Neural progenitor cell (in vitro differentiated cells): ENCODE data around the gene FAM43A. TPM values are rescaled to one million over a fixed set of nuclear protein-coding genes. Genes with fewer than 3 reads are reported as not detected.

Experiments used
- DNase-seq: peaks from one replicate; pipeline ENCODE4 v3.0.0-alpha.2; 2016; ENCODE audit warnings: low spot score
- H2AFZ ChIP-seq: fragments of 200-600 bp; sonication (generic); replicated peaks from 2 replicates; pipeline ENCODE4 v1.6.1; 2016; ENCODE audit warnings: antibody characterized with exemption
- H3F3A ChIP-seq: fragments of 200-600 bp; sonication (generic); 2 replicates; pipeline ENCODE4 v1.6.1; 2016; ENCODE audit warnings: antibody characterized with exemption, low read depth
- H3K27ac ChIP-seq: fragments of 200-600 bp; sonication (generic); 2 replicates; pipeline ENCODE4 v1.5.1; 2016; ENCODE audit warnings: mild to moderate bottlenecking
- H3K27me3 ChIP-seq: fragments of 200-600 bp; sonication (generic); 2 replicates; pipeline ENCODE4 v1.6.1; 2016; ENCODE audit warnings: mild to moderate bottlenecking, moderate library complexity
- H3K36me3 ChIP-seq: fragments of 200-600 bp; sonication (generic); 2 replicates; pipeline ENCODE4 v1.5.1; 2016
- H3K4me1 ChIP-seq: fragments of 200-600 bp; sonication (generic); 2 replicates; pipeline ENCODE4 v1.6.1; 2016; ENCODE audit warnings: mixed run types
- H3K4me2 ChIP-seq: fragments of 200-600 bp; sonication (generic); 2 replicates; pipeline ENCODE4 v1.6.1; 2016
- H3K4me3 ChIP-seq: fragments of 200-600 bp; sonication (generic); 2 replicates; pipeline ENCODE4 v1.5.1; 2016
- H3K79me2 ChIP-seq: fragments of 200-600 bp; sonication (generic); 2 replicates; pipeline ENCODE4 v1.6.1; 2016; ENCODE audit warnings: low read depth
- H3K9ac ChIP-seq: fragments of 200-600 bp; sonication (generic); 2 replicates; pipeline ENCODE4 v1.6.1; 2016
- H3K9me3 ChIP-seq: fragments of 200-600 bp; sonication (generic); 2 replicates; pipeline ENCODE4 v1.5.1; 2016; ENCODE audit warnings: low read depth
- H4K20me1 ChIP-seq: fragments of 200-600 bp; sonication (generic); 2 replicates; pipeline ENCODE4 v1.6.1; 2016; ENCODE audit warnings: low read depth
- H3K27ac Mint-ChIP-seq: 3 replicates; pipeline ENCODE4 v1.8.0; 2021; ENCODE audit warnings: mixed read lengths
- H3K27me3 Mint-ChIP-seq: 2 replicates; pipeline ENCODE4 v1.8.0; 2022; ENCODE audit warnings: low read depth, mild to moderate bottlenecking, inconsistent platforms, moderate library complexity, mixed read lengths; ENCODE audit not compliant: insufficient read depth
- H3K36me3 Mint-ChIP-seq: 3 replicates; pipeline ENCODE4 v1.8.0; 2021; ENCODE audit warnings: mixed read lengths
- H3K4me1 Mint-ChIP-seq: 3 replicates; pipeline ENCODE4 v1.8.0; 2021; ENCODE audit warnings: mixed read lengths
- H3K4me3 Mint-ChIP-seq: 3 replicates; pipeline ENCODE4 v1.8.0; 2021; ENCODE audit warnings: mild to moderate bottlenecking, moderate library complexity, mixed read lengths
- H3K9me3 Mint-ChIP-seq: 3 replicates; pipeline ENCODE4 v1.8.0; 2020; ENCODE audit warnings: mixed read lengths
- EZH2 ChIP-seq: fragments of 200-600 bp; sonication (generic); IDR thresholded peaks from 2 replicates; pipeline ENCODE4 v1.6.1; 2017; ENCODE audit warnings: antibody characterized with exemption, mild to moderate bottlenecking, moderate library complexity
- EZH2phosphoT487 ChIP-seq: fragments of 200-600 bp; sonication (generic); IDR thresholded peaks from 2 replicates; pipeline ENCODE4 v1.6.1; 2017; ENCODE audit warnings: antibody characterized with exemption
- total RNA-seq: library from RNA; depleted of rRNA; stranded (reverse); fragments of >200 nt; gene quantifications from 2 replicates; pipeline ENCODE4 v1.2.3, GENCODE V29; 2015; ENCODE audit warnings: low replicate concordance
- TF ChIP-seq, protein P1 (sequence below): fragments of 200-600 bp; sonication (generic); IDR thresholded peaks from 2 replicates; pipeline ENCODE4 v1.5.1; 2017; ENCODE audit warnings: antibody characterized with exemption, mild to moderate bottlenecking

Gene FAM43A
- total RNA-seq, 1 donor from 2014 or later, result 0.80 TPM

GRCh38 chr3:194658477-194659242, 27.0 kb upstream of the FAM43A start:
- no peak overlapping the region for H3K27ac Mint-ChIP-seq
- Histone ChIP-seq H2AFZ (no peak overlapping the region), H3K36me3 (peaks cover 8% of the 10 kb centered on the region), H3F3A (no peaks in the 10 kb centered on the region), H3K9me3 (no peaks in the 10 kb centered on the region), H3K4me3 (no peak overlapping the region), H3K9ac (no peak overlapping the region), H4K20me1 (no peaks in the 10 kb centered on the region), H3K79me2 (peaks cover 3% of the 10 kb centered on the region), H3K27me3 (no peaks in the 10 kb centered on the region), H3K4me1 (no peaks in the 10 kb centered on the region), H3K4me2 (no peak overlapping the region), H3K27ac (no peak overlapping the region)
- TF ChIP-seq EZH2, result no peak
- TF ChIP-seq EZH2phosphoT487, result no peak
- TF ChIP-seq, protein P1, sequence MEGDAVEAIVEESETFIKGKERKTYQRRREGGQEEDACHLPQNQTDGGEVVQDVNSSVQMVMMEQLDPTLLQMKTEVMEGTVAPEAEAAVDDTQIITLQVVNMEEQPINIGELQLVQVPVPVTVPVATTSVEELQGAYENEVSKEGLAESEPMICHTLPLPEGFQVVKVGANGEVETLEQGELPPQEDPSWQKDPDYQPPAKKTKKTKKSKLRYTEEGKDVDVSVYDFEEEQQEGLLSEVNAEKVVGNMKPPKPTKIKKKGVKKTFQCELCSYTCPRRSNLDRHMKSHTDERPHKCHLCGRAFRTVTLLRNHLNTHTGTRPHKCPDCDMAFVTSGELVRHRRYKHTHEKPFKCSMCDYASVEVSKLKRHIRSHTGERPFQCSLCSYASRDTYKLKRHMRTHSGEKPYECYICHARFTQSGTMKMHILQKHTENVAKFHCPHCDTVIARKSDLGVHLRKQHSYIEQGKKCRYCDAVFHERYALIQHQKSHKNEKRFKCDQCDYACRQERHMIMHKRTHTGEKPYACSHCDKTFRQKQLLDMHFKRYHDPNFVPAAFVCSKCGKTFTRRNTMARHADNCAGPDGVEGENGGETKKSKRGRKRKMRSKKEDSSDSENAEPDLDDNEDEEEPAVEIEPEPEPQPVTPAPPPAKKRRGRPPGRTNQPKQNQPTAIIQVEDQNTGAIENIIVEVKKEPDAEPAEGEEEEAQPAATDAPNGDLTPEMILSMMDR, result no peak
- H3K27me3 Mint-ChIP-seq, result no peaks in the 10 kb centered on the region
- H3K9me3 Mint-ChIP-seq, result no peaks in the 10 kb centered on the region
- H3K36me3 Mint-ChIP-seq, result peaks cover 21% of the 10 kb centered on the region
- H3K4me1 Mint-ChIP-seq, result no peaks in the 10 kb centered on the region
- DNase-seq, result no peak
- H3K4me3 Mint-ChIP-seq, result no peak overlapping the region

GRCh38 chr3:194659778-194660177, 25.9 kb upstream of the FAM43A start:
- TF ChIP-seq EZH2phosphoT487 (no peak), EZH2 (no peak)
- TF ChIP-seq, protein P1, result no peak
- no peak overlapping the region for H3K27ac Mint-ChIP-seq
- Histone ChIP-seq H3K9me3 (no peaks in the 10 kb centered on the region), H3K36me3 (peaks cover 8% of the 10 kb centered on the region), H3K27ac (no peak overlapping the region), H3K79me2 (no peaks in the 10 kb centered on the region), H3F3A (no peaks in the 10 kb centered on the region), H4K20me1 (no peaks in the 10 kb centered on the region), H3K4me3 (no peak overlapping the region), H3K4me1 (no peaks in the 10 kb centered on the region), H3K4me2 (no peak overlapping the region), H3K27me3 (no peaks in the 10 kb centered on the region), H2AFZ (no peak overlapping the region), H3K9ac (no peak overlapping the region)
- H3K9me3 Mint-ChIP-seq, result no peaks in the 10 kb centered on the region
- DNase-seq, result no peak
- no peak overlapping the region for H3K4me3 Mint-ChIP-seq
- H3K36me3 Mint-ChIP-seq, result peaks cover 19% of the 10 kb centered on the region
- H3K27me3 Mint-ChIP-seq, result no peaks in the 10 kb centered on the region
- no peaks in the 10 kb centered on the region for H3K4me1 Mint-ChIP-seq

- H3K9ac ChIP-seq, result no peak overlapping the region
- no peaks in the 10 kb centered on the region for H3K9me3 Mint-ChIP-seq
- no peaks in the 10 kb centered on the region for H3F3A ChIP-seq
- no peaks in the 10 kb centered on the region for H3K9me3 ChIP-seq
- H3K36me3 Mint-ChIP-seq, result peaks cover 23% of the 10 kb centered on the region
- no peaks in the 10 kb centered on the region for H3K79me2 ChIP-seq
- no peak overlapping the region for H3K27ac Mint-ChIP-seq
- no peaks in the 10 kb centered on the region for H3K27me3 ChIP-seq
- no peak for DNase-seq
- H3K36me3 ChIP-seq, result peaks cover 13% of the 10 kb centered on the region
- TF ChIP-seq, protein P1, result no peak
- TF ChIP-seq EZH2, result no peak
- no peaks in the 10 kb centered on the region for H3K4me1 ChIP-seq
- no peak overlapping the region for H3K4me3 ChIP-seq
- H2AFZ ChIP-seq, result no peak overlapping the region
- H3K4me1 Mint-ChIP-seq, result no peaks in the 10 kb centered on the region
- H4K20me1 ChIP-seq, result no peaks in the 10 kb centered on the region
- H3K27ac ChIP-seq, result no peak overlapping the region
- no peaks in the 10 kb centered on the region for H3K27me3 Mint-ChIP-seq
- no peak overlapping the region for H3K4me3 Mint-ChIP-seq
- H3K4me2 ChIP-seq, result no peak overlapping the region
These were observed 24.3 kb upstream of the FAM43A start for GRCh38 chr3:194661374-194661773.
